Right ventricle myocardium superior (tissue), 1 donor: ENCODE measurements around the gene SLC8B1. TPM values are rescaled to one million over a fixed set of nuclear protein-coding genes. Genes with fewer than 3 reads are reported as not detected.
"Not testable (repeated sequence)": the region's sequence is repeated elsewhere in the genome, so short reads cannot be mapped to it uniquely, and the experiment has no call there.

Experiments used
- ATAC-seq: fragments of 200-7000 bp; cut with Tn5 transposase; one replicate; pipeline ENCODE4 v1.9.1; 2020; ENCODE audit warnings: mild to moderate bottlenecking; ENCODE audit not compliant: poor library complexity
- DNase-seq: peaks from one replicate; pipeline ENCODE4 v3.0.0-alpha.2; 2020
- intact Hi-C: fragments of 100-400 bp; cut with DNase I; formaldehyde crosslinking; loops from one replicate; pipeline ENCODE4 v1.11.2; 2022
- total RNA-seq: library from RNA; stranded (reverse); fragmentation: NEBNext Ultra II Directional; extraction: Animal tissue kit (Norgen Biotek cat#: 25700); gene quantifications from one replicate; pipeline ENCODE4 v1.2.1, GENCODE V29; 2021
- donor health status: DM: no; HTN: yes; CAD: no; lungs with severe emphysema.

SLC8B1 gene
- total RNA-seq, 1 donor from 2014 or later = 12.3 TPM

- intact Hi-C loops = no loop called here
- DNase-seq (peak; percentile 81), ATAC-seq (peak; percentile 51)
Observed at GRCh38 chr12:113359133-113359938, 24.4 kb upstream of the SLC8B1 start.

- ATAC-seq (peak; percentile 98), DNase-seq (peak; percentile 97)
- intact Hi-C loops = no loop called here
Observed at GRCh38 chr12:113358381-113359132, 23.6 kb upstream of the SLC8B1 start, which contains the start of gene PLBD2. Gene PLBD2, plus strand, starts transcription at chr12:113358587. Its CDS starts 14 bp downstream, at chr12:113358601.

GRCh38 chr12:113354192-113354591, 19.3 kb upstream of the SLC8B1 start:
- ATAC-seq, DNase-seq, intact Hi-C loops: not testable (repeated sequence)

- intact Hi-C loops = no loop called here
- no peak for DNase-seq
- no peak for ATAC-seq
Observed at GRCh38 chr12:113351089-113351488, 16.2 kb upstream of the SLC8B1 start.

GRCh38 chr12:113348849-113349536, 14.1 kb upstream of the SLC8B1 start:
- DNase-seq (no peak), ATAC-seq (no peak)
- intact Hi-C loops = no loop called here

GRCh38 chr12:113347892-113348291, 13.0 kb upstream of the SLC8B1 start:
- intact Hi-C loops = no loop called here
- ATAC-seq = no peak
- DNase-seq = no peak

- no peak for ATAC-seq
- DNase-seq = no peak
- intact Hi-C loops = no loop called here
Observed at GRCh38 chr12:113347107-113347506, 12.2 kb upstream of the SLC8B1 start.

GRCh38 chr12:113346353-113346752, 11.4 kb upstream of the SLC8B1 start:
- DNase-seq (no peak), ATAC-seq (no peak)
- intact Hi-C loops = no loop called here

- intact Hi-C loops = no loop called here
- DNase-seq (no peak), ATAC-seq (no peak)
Observed at GRCh38 chr12:113345318-113345717, 10.4 kb upstream of the SLC8B1 start.

GRCh38 chr12:113341535-113341934, 6.6 kb upstream of the SLC8B1 start:
- intact Hi-C loops = no loop called here
- no peak for ATAC-seq

GRCh38 chr12:113340061-113340460, 5.2 kb upstream of the SLC8B1 start:
- ATAC-seq (no peak), DNase-seq (no peak)
- intact Hi-C loops = no loop called here

More at GRCh38 chr12:113341535-113341934, 6.6 kb upstream of the SLC8B1 start:
- DNase-seq = no peak

GRCh38 chr12:113339540-113339939, 4.6 kb upstream of the SLC8B1 start:
- ATAC-seq = no peak
- intact Hi-C loops = no loop called here
- no peak for DNase-seq

GRCh38 chr12:113333877-113334785, 778 bp downstream of the SLC8B1 start:
- ATAC-seq (peak; percentile 38), DNase-seq (no peak)
- intact Hi-C loops = no loop called here

- DNase-seq = no peak
- no peak for ATAC-seq
- intact Hi-C loops = no loop called here
Observed at GRCh38 chr12:113333418-113333750, 1.5 kb downstream of the SLC8B1 start.

GRCh38 chr12:113332688-113333417, 2.1 kb downstream of the SLC8B1 start:
- DNase-seq (peak; percentile 55), ATAC-seq (no peak)
- intact Hi-C loops = no loop called here

GRCh38 chr12:113330505-113330904, 4.4 kb downstream of the SLC8B1 start:
- DNase-seq (no peak), ATAC-seq (no peak)
- intact Hi-C loops = no loop called here

GRCh38 chr12:113329791-113330417, 5.0 kb downstream of the SLC8B1 start:
- intact Hi-C loops = no loop called here
- ATAC-seq (no peak), DNase-seq (no peak)
